Fibroblast of lung (primary cell): ENCODE data around the gene PIGZ. TPM values are rescaled to one million over a fixed set of nuclear protein-coding genes. Genes with fewer than 3 reads are reported as not detected.

Experiments
- DNase-seq, 2 donors: peaks; one replicate each; pipeline versions ENCODE4 v3.0.0 to v3.0.0-alpha.2; 2010; ENCODE audit warnings: low read depth in 2 of 2
- H2AFZ ChIP-seq: 2 replicates; pipeline ENCODE4 v1.5.1; 2012; ENCODE audit warnings: low read length, control low read depth, inconsistent platforms
- H3K27ac ChIP-seq: 2 replicates; pipeline ENCODE4 v1.5.1; 2011; ENCODE audit warnings: low read length, control low read depth; ENCODE audit not compliant: insufficient read depth
- H3K27me3 ChIP-seq: 2 replicates; pipeline ENCODE4 v1.5.1; 2011; ENCODE audit warnings: mild to moderate bottlenecking, low read length; ENCODE audit not compliant: control insufficient read depth, insufficient read depth
- H3K36me3 ChIP-seq: 2 replicates; pipeline ENCODE4 v1.5.1; 2011; ENCODE audit warnings: low read length; ENCODE audit not compliant: control insufficient read depth, insufficient read depth
- H3K4me1 ChIP-seq: 2 replicates; pipeline ENCODE4 v1.5.1; 2011; ENCODE audit warnings: low read length; ENCODE audit not compliant: control insufficient read depth, insufficient read depth; ENCODE audit errors: extremely low read depth
- H3K4me2 ChIP-seq: 2 replicates; pipeline ENCODE4 v1.5.1; 2011; ENCODE audit warnings: low read length, control low read depth; ENCODE audit not compliant: insufficient read depth; ENCODE audit errors: extremely low read depth
- H3K4me3 ChIP-seq, 4 experiments: fragments of 200-600 bp in 1 of 4; sonication (generic) in 1 of 4; replicated peaks in 1 of 4; 2 replicates each; pipeline ENCODE4 v1.5.1; 2011 to 2016; ENCODE audit warnings: low read length in 4 of 4, low read depth in 3 of 4, mild to moderate bottlenecking in 3 of 4, control low read depth in 2 of 4, inconsistent platforms in 1 of 4, mixed read lengths in 1 of 4; ENCODE audit not compliant: insufficient read depth in 1 of 4; ENCODE audit errors: control extremely low read depth in 1 of 4
- H3K79me2 ChIP-seq: 2 replicates; pipeline ENCODE4 v1.5.1; 2012; ENCODE audit warnings: mild to moderate bottlenecking, low read length, inconsistent platforms; ENCODE audit not compliant: control insufficient read depth, insufficient read depth
- H3K9ac ChIP-seq: 2 replicates; pipeline ENCODE4 v1.5.1; 2011; ENCODE audit warnings: mild to moderate bottlenecking, low read length, control low read depth; ENCODE audit not compliant: insufficient read depth
- H3K9me3 ChIP-seq: 2 replicates; pipeline ENCODE4 v1.5.1; 2012; ENCODE audit warnings: low read depth, low read length; ENCODE audit not compliant: control insufficient read depth, insufficient read depth
- H4K20me1 ChIP-seq: 2 replicates; pipeline ENCODE4 v1.5.1; 2011; ENCODE audit warnings: low read length; ENCODE audit not compliant: control insufficient read depth, insufficient read depth; ENCODE audit errors: extremely low read depth
- CTCF ChIP-seq, 2 donors: IDR thresholded peaks in 1 of 2; conservative IDR thresholded peaks in 1 of 2; 1 replicate in 1 of 2; 2 replicates in 1 of 2; pipeline ENCODE4 v1.5.1; 2011 to 2012; ENCODE audit warnings: low read length in 2 of 2, control low read depth in 1 of 2, inconsistent platforms in 1 of 2, low read depth in 1 of 2, mild to moderate bottlenecking in 1 of 2
- EZH2 ChIP-seq: IDR thresholded peaks from 2 replicates; pipeline ENCODE4 v1.5.1; 2012; ENCODE audit warnings: low read length, control low read depth, mild to moderate bottlenecking; ENCODE audit errors: missing control alignments
- polyA plus RNA-seq, 2 donors: library from polyadenylated mRNA; depleted of rRNA in 1 of 2; stranded (reverse) in 1 of 2; unstranded in 1 of 2; fragments of >200 nt; gene quantifications; 2 replicates each; pipeline ENCODE4 v1.2.1, GENCODE V29; 2011 to 2012; ENCODE audit warnings: missing spikeins in 1 of 2
- total RNA-seq: library from RNA; depleted of rRNA; stranded (reverse); fragments of >200 nt; gene quantifications from 2 replicates; pipeline ENCODE4 v1.2.1, GENCODE V29; 2014

PIGZ gene
- total and polyA plus RNA-seq, 2 donors (not counting 1 experiment from before 2014, with no cell fraction given) = 0.66 to 2.0 TPM

- H3K4me2 ChIP-seq = no peak overlapping the region
- H4K20me1 ChIP-seq = no peaks in the 10 kb centered on the region
- H3K9me3 ChIP-seq = no peaks in the 10 kb centered on the region
- no peak overlapping the region for H3K9ac ChIP-seq
- no peak overlapping the region for H2AFZ ChIP-seq
- H3K36me3 ChIP-seq = no peaks in the 10 kb centered on the region
- no peaks in the 10 kb centered on the region for H3K79me2 ChIP-seq
- no peak for TF ChIP-seq CTCF (conservative IDR thresholded peaks at IDR 0.05 in 1 of 2, IDR thresholded peaks at IDR 0.05 in 1 of 2; ENCODE audit: low read depth in 1 of 2, low read length in 2 of 2)
- TF ChIP-seq EZH2 = no peak
- H3K27ac ChIP-seq = no peak overlapping the region
- no peak for DNase-seq
- no peaks in the 10 kb centered on the region for H3K4me1 ChIP-seq
- peaks cover 5% of the 10 kb centered on the region for H3K27me3 ChIP-seq
- no peak overlapping the region for H3K4me3 ChIP-seq
Measured at GRCh38 chr3:197009532-197010019, 40.9 kb upstream of the PIGZ start.

GRCh38 chr3:197008436-197009209, 40.0 kb upstream of the PIGZ start:
- Histone ChIP-seq H2AFZ (no peak overlapping the region), H3K36me3 (no peaks in the 10 kb centered on the region), H3K27ac (no peak overlapping the region), H3K27me3 (peaks cover 4% of the 10 kb centered on the region), H3K4me3 (no peak overlapping the region), H4K20me1 (no peaks in the 10 kb centered on the region), H3K79me2 (no peaks in the 10 kb centered on the region), H3K4me1 (no peaks in the 10 kb centered on the region), H3K9me3 (no peaks in the 10 kb centered on the region), H3K4me2 (no peak overlapping the region), H3K9ac (no peak overlapping the region)
- no peak for DNase-seq
- no peak for TF ChIP-seq CTCF (conservative IDR thresholded peaks at IDR 0.05 in 1 of 2, IDR thresholded peaks at IDR 0.05 in 1 of 2; ENCODE audit: low read depth in 1 of 2, low read length in 2 of 2)
- no peak for TF ChIP-seq EZH2

GRCh38 chr3:197007953-197008352, 39.3 kb upstream of the PIGZ start:
- H3K4me3 ChIP-seq = no peak overlapping the region
- no peak overlapping the region for H3K27ac ChIP-seq
- TF ChIP-seq EZH2 (no peak), CTCF (conservative IDR thresholded peaks at IDR 0.05 in 1 of 2, IDR thresholded peaks at IDR 0.05 in 1 of 2; ENCODE audit: low read depth in 1 of 2, low read length in 2 of 2) (no peak)
- DNase-seq = no peak
- no peaks in the 10 kb centered on the region for H3K27me3 ChIP-seq
- no peaks in the 10 kb centered on the region for H3K36me3 ChIP-seq
- H3K4me1 ChIP-seq = no peaks in the 10 kb centered on the region
- H4K20me1 ChIP-seq = no peaks in the 10 kb centered on the region
- H3K9ac ChIP-seq = no peak overlapping the region
- H3K9me3 ChIP-seq = no peaks in the 10 kb centered on the region
- no peak overlapping the region for H2AFZ ChIP-seq
- no peaks in the 10 kb centered on the region for H3K79me2 ChIP-seq
- H3K4me2 ChIP-seq = no peak overlapping the region
